SU-DHL-6 (cell line): ENCODE results near the gene EFHC2.
"Not testable (repeated sequence)": the region's sequence is repeated elsewhere in the genome, so short reads cannot be mapped to it uniquely, and the experiment has no call there.

Experiments
- H2AFZ ChIP-seq: fragments of 200-600 bp; sonication (generic); 2 replicates; pipeline ENCODE4 v1.6.1; 2014; ENCODE audit warnings: low read depth, mild to moderate bottlenecking, moderate library complexity, mixed read lengths, antibody characterized with exemption, low read length; ENCODE audit not compliant: severe bottlenecking
- H3F3A ChIP-seq: fragments of 200-600 bp; shearing (Covaris generic); 2 replicates; pipeline ENCODE4 v1.6.0; 2016; ENCODE audit warnings: antibody characterized with exemption, mild to moderate bottlenecking; ENCODE audit not compliant: insufficient read depth
- H3K27ac ChIP-seq: fragments of 200-600 bp; sonication (generic); 2 replicates; pipeline ENCODE4 v1.5.1; 2016; ENCODE audit warnings: low read depth, mild to moderate bottlenecking, low read length, moderate library complexity, mixed read lengths
- H3K27me3 ChIP-seq: fragments of 200-600 bp; sonication (generic), shearing (Covaris generic); 2 replicates; pipeline ENCODE4 v1.6.0; 2014; ENCODE audit warnings: mild to moderate bottlenecking, low read length
- H3K36me3 ChIP-seq: fragments of 200-600 bp; sonication (generic); 2 replicates; pipeline ENCODE4 v1.6.1; 2014; ENCODE audit warnings: mild to moderate bottlenecking, low read length, mixed read lengths
- H3K4me2 ChIP-seq: fragments of 300-600, 200-600 bp; shearing (Covaris generic), sonication (generic); 2 replicates; pipeline ENCODE4 v1.6.0; 2014; ENCODE audit warnings: low read length, low read depth, mild to moderate bottlenecking; ENCODE audit not compliant: poor library complexity, severe bottlenecking
- H3K4me3 ChIP-seq: fragments of 200-600 bp; sonication (generic); 2 replicates; pipeline ENCODE4 v1.5.1; 2014; ENCODE audit warnings: antibody characterized with exemption, low read length, mild to moderate bottlenecking, mixed read lengths; ENCODE audit not compliant: insufficient read depth, poor library complexity, severe bottlenecking
- H3K79me2 ChIP-seq: fragments of 200-600 bp; sonication (generic); 2 replicates; pipeline ENCODE4 v1.6.1; 2014; ENCODE audit warnings: mild to moderate bottlenecking, low read length, moderate library complexity; ENCODE audit not compliant: insufficient read depth
- H3K9ac ChIP-seq: fragments of 200-600 bp; sonication (generic); 2 replicates; pipeline ENCODE4 v1.7.0; 2014; ENCODE audit warnings: mild to moderate bottlenecking, low read length
- H3K9me2 ChIP-seq: fragments of 200-600 bp; sonication (generic); replicated peaks from 2 replicates; pipeline ENCODE4 v1.6.1; 2014; ENCODE audit warnings: low read length; ENCODE audit not compliant: insufficient read depth
- H3K9me3 ChIP-seq: fragments of 200-600 bp; sonication (generic); 2 replicates; pipeline ENCODE4 v1.6.1; 2014; ENCODE audit warnings: low read length, mixed read lengths; ENCODE audit not compliant: insufficient read depth
- H4K20me1 ChIP-seq: fragments of 200-600 bp; sonication (generic); 2 replicates; pipeline ENCODE4 v1.6.1; 2014; ENCODE audit warnings: low read depth, mild to moderate bottlenecking, antibody characterized with exemption, low read length, moderate library complexity, mixed read lengths
- CTCF ChIP-seq: fragments of 200-600 bp; sonication (generic); IDR thresholded peaks from one replicate; pipeline ENCODE4 v1.5.1; 2017; ENCODE audit warnings: antibody characterized with exemption, mild to moderate bottlenecking, low read length, moderate library complexity; ENCODE audit not compliant: insufficient read depth, poor library complexity, severe bottlenecking
- EZH2phosphoT487 ChIP-seq: fragments of 200-600 bp; sonication (generic), shearing (Covaris generic); conservative IDR thresholded peaks from 2 replicates; pipeline ENCODE4 v1.6.1; 2018; ENCODE audit warnings: mild to moderate bottlenecking, antibody characterized with exemption, low read length, moderate library complexity, mixed read lengths

The EFHC2 gene

GRCh38 chrX:44260609-44261008 is 82.9 kb downstream of the EFHC2 start:
- no peak overlapping the region for H2AFZ ChIP-seq
- no peaks in the 10 kb centered on the region for H3K9me3 ChIP-seq
- no peak overlapping the region for H3K4me2 ChIP-seq
- H3K27me3 ChIP-seq, result no peaks in the 10 kb centered on the region
- no peak overlapping the region for H3K9ac ChIP-seq
- no peaks in the 10 kb centered on the region for H3K9me2 ChIP-seq
- no peaks in the 10 kb centered on the region for H3K79me2 ChIP-seq
- H3K27ac ChIP-seq, result no peak overlapping the region
- no peaks in the 10 kb centered on the region for H4K20me1 ChIP-seq
- no peak overlapping the region for H3K4me3 ChIP-seq
- TF ChIP-seq CTCF (no peak), EZH2phosphoT487 (no peak)
- no peaks in the 10 kb centered on the region for H3F3A ChIP-seq
- H3K36me3 ChIP-seq, result no peaks in the 10 kb centered on the region

GRCh38 chrX:44255742-44256141 is 87.7 kb downstream of the EFHC2 start:
- not testable (repeated sequence) for H3K27ac ChIP-seq, H4K20me1 ChIP-seq, H3K4me2 ChIP-seq, H3K4me3 ChIP-seq, H3K79me2 ChIP-seq, H2AFZ ChIP-seq, H3K9me2 ChIP-seq, H3K9ac ChIP-seq, H3K36me3 ChIP-seq, H3K9me3 ChIP-seq, H3F3A ChIP-seq, H3K27me3 ChIP-seq

GRCh38 chrX:44253575-44253942 is 89.9 kb downstream of the EFHC2 start:
- no peak overlapping the region for H3K27ac ChIP-seq
- H3K4me2 ChIP-seq, result peak overlapping the region; percentile 41
- no peaks in the 10 kb centered on the region for H3K9me3 ChIP-seq
- no peak overlapping the region for H3K4me3 ChIP-seq
- no peaks in the 10 kb centered on the region for H3K36me3 ChIP-seq
- H3K27me3 ChIP-seq, result no peaks in the 10 kb centered on the region
- H2AFZ ChIP-seq, result peak overlapping the region; percentile 59
- H3K79me2 ChIP-seq, result no peaks in the 10 kb centered on the region
- no peak overlapping the region for H3K9ac ChIP-seq
- H3K9me2 ChIP-seq, result no peaks in the 10 kb centered on the region
- H3F3A ChIP-seq, result no peaks in the 10 kb centered on the region
- TF ChIP-seq CTCF (no peak), EZH2phosphoT487 (no peak)
- H4K20me1 ChIP-seq, result no peaks in the 10 kb centered on the region

GRCh38 chrX:44252688-44253574 is 90.5 kb downstream of the EFHC2 start:
- not testable (repeated sequence) for H3K27me3 ChIP-seq, H3K36me3 ChIP-seq, H3K9me2 ChIP-seq, H3K9me3 ChIP-seq, H4K20me1 ChIP-seq, H3K27ac ChIP-seq, H3K79me2 ChIP-seq, H3F3A ChIP-seq, H3K4me3 ChIP-seq
- Histone ChIP-seq H3K4me2 (peak overlapping the region; percentile 41), H2AFZ (peak overlapping the region; percentile 59), H3K9ac (peak overlapping the region; percentile 16; the same call in 1 of the 2 replicates)
